HL-60/S4 treated with phorbol 12-myristate 13-acetate at 8.2 ng/mL for 4 days and 3 days (cell line): ENCODE data around the gene EPS15.
"Not testable (repeated sequence)": the region's sequence is repeated elsewhere in the genome, so short reads cannot be mapped to it uniquely, and the experiment has no call there.

Experiments used
- in situ Hi-C: fragments of 300-500 bp; cut with MboI; formaldehyde crosslinking; loops from 2 replicates; pipeline ENCODE4 v1.15.0; 2022; ENCODE audit warnings: low sequenced_read_pairs

The EPS15 gene

DNA sequence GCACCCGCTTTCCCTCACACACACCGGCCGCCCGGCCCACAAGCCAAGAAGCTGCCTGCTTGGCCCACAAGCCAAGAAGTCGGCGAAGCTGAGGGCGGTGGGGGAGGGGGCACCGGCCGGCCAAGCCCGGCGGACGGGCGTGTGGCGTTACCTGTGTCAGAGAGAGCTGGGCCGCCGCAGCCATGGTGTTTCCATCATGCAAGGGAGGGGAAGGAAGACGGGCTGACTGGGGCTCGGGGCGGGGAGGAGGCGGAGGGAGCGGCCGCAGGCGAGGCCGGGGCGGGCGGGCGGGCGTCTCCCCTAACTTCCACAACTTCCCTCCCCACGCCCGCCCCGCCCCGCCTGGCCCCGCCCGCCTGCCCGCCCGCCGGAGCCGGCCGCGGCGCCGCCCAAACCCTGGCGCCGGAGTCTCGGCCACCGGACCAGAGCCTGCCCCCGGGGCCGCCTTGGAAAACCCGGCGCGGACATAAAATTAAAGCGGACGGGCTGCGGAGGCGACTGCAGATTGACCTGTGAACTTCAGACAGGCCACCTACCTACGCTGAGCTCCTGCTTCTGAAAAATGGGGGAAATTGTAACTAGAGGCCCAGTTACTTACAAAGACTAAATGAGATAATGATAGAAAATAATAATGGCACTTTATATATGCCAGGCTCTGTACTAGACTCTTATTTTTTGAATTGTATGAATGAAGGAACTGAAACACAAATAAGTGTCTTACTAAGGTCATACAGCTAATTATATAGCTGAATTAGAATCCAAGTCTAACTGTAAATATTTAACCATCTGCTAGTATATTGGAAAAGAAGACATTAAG lies at the start of gene EPS15:
Gene EPS15 (minus strand): TSS at position 219 of the 817 bp plus-strand sequence. CDS start 35 bp downstream, at position 184.
- in situ Hi-C loops = no loop called here

DNA sequence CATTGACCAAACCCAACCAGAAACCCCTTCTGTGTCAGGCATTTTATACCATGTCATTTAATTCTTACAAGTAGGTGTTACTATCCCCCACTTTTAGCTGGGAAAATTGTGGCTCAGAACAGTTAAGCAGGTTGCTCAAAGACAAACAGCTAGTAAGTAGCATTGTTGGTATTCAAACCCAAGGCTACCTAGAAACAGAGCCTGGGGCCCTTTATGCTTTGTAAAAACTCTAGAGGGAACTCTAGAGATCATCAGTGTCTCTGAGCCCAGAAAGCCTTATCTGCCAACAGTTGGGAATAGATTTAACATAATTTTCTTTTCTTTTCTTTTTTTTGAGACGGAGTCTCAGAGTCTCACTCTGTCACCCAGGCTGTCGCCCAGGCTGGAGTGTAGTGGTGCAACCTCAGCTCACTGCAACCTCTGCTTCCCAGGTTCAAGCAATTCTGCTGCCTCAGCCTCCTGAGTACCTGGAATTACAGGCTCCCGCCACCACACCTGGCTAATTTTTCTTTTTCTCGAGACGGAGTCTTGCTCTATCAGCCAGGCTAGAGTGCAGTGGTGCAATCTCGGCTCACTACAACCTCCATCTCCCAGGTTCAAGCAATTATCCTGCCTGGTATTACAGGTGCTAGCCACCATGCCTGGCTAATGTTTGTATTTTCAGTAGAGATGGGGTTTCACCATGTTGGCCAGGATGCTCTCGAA lies 49.3 kb upstream of the EPS15 start:
- in situ Hi-C loops = no loop called here

DNA sequence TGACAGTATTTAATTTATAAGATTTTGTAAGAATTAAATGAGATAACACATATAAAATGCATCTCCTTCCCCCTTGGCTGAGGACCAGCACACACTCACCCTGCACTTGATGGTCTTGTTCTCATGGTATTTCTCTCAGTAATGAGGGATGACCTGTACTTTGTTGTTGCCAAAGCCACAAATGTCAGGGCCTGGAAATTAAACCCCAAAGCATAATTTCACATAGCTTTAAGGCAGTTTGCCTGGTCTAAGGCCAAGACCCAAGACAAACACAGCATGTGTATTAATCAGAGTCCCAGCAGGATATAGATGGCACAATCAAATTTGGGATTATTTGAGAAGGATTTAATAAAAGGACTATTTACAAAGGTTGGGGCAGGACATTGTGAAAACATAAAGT lies 48.6 kb upstream of the EPS15 start:
- in situ Hi-C loops = no loop called here

DNA sequence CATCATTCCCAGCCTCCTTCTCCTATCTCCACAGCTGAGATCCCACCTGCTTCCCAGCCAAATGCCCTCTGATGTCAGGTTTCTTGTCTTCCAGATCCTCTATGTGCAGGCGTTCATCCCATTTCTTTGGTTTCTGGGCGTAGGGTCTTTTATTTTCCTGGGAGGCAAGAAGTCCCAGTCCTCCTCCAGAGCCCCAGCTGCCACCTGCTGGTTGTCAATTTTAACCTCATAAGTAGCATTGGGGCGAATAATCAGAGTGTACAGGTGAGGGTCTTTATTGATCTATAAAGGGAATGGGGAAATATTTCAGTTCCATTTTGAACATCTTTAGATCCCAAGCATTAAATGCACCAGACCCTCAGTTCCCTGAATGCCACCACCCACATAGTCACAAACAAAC lies 47.2 kb upstream of the EPS15 start:
- in situ Hi-C loops = no loop called here

DNA sequence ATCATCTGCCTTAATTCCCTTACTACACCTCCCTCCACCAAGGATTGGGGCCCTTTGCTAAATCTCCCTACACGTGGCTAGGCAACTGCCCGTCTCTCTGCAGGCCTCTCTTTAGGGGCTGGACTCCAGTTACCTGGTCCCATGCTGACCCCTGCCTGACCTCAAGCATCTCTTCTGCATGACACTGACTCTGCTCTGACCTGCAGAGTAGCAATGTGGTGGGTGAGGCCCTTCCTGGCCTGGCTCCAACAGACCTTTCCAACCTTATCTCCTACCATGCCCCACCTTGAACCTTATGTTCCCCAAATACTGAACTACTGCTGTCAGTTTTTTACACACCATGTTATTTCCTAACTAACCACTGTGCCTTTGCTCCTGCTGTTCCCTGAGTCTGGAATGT lies 45.9 kb upstream of the EPS15 start:
- in situ Hi-C loops = no loop called here

DNA sequence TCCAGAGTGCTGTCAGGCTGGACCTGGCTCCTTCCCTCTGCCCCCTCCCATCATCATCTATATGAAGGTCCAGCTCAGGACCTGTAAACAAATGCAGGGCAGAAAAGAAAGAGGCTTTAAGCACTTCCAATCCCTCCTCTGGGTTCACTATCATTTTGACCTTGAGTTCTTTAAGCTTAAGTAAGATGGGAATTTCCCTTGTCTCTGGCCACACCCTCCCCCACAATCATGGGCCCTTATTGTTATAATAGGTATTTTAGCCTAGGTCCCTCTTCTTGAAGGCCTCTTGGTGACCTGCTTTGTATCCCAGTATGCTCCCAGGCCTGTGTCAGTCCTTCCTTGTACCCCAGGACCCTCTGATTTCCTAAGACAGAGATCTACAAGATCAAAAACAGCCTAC lies 45.1 kb upstream of the EPS15 start:
- in situ Hi-C loops = no loop called here

DNA sequence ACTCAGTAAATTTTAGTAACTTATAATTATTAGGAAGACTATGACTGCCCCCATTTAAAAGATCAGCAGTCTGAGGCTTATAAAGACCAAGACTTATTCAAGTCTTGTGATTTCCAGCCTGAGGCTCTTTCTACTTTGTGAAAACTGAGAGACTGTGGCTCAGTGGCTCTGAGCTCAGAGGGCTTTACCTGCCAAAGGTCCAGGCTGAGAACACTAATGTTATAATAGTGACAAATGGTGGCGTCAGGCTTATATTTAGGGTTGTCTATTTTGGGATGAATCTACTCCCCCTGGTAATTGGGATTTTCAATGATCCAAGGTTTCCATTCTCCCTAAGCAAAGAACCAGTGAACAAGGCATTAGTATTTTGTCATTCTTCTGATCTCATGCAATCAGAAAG lies 42.6 kb upstream of the EPS15 start:
- in situ Hi-C loops = no loop called here

DNA sequence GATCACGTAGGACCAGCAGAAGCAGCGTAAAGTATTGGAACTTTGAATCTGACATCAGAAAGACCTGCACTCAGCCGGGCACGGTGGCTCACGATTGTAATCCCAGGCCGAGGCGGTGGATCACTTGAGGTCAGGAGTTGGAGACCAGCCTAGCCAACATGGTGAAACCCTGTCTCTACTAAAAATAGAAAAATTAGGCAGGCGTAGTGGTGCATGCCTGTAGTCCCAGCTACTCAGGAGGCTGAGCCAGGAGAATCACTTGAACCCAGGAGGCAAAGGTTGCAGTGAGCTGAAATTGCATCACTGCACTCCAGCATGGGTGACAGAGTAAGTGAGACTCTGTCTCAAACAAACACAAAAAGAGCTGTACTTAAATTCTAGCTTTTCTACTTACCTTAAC lies 41.8 kb upstream of the EPS15 start:
- in situ Hi-C loops = not testable (repeated sequence)

DNA sequence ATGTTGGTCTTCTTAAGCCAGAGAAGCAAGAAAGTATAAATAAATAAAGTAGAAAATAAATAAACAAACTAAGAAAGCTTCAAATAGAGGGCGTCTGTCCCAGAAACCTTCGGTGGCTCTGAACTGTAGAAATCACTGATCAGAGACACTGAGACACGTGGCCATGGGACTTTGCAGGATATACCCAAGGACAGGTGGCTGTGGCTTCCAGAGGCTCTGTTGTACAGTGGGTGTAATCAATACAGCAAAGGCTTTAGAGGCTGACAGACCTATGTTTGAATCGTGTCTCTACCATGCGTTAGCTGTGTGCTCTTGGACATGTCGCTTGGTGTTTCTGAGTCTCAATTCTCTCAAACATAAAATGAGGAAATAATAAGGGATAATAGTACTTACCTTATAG lies 41.0 kb upstream of the EPS15 start:
- in situ Hi-C loops = no loop called here

DNA sequence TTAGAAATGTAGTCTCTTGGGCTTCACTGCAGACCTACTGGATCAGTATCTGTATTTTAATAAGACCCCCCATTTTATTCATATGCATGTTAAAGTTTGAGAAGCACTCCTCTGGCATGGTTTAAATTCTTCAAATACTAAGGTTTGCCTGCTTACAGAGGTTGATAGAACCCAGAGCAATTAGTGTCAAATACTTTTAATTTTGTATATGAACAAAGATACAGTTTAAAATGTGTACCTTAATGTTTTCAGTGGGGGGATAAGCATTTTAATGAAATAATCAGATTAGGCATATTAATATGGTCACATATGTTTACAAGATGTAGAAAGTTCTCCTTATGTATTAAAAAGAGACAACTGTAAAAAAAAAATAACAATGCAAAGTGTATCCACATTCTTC lies 40.4 kb upstream of the EPS15 start:
- in situ Hi-C loops = no loop called here

DNA sequence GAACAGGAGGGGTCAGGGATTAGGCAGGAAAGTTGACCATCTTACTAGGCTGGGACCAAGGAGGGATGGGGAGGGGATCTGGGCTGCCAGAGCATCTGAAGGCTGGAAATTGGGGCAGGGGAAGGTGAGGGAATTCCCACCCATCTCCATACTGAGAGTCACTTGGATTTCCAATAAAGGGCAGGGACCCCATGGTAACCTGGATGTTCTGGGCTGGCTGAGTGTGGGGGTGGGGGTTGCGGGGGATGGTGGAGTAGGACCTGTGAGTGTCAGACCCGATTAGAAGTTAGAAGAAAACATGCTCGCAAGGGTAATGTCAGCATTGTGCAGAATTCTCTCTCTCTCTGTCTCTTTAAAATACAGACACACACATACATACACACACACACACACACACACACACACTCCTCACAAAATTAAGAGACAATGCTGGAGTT lies 40.0 kb upstream of the EPS15 start:
- in situ Hi-C loops = no loop called here

DNA sequence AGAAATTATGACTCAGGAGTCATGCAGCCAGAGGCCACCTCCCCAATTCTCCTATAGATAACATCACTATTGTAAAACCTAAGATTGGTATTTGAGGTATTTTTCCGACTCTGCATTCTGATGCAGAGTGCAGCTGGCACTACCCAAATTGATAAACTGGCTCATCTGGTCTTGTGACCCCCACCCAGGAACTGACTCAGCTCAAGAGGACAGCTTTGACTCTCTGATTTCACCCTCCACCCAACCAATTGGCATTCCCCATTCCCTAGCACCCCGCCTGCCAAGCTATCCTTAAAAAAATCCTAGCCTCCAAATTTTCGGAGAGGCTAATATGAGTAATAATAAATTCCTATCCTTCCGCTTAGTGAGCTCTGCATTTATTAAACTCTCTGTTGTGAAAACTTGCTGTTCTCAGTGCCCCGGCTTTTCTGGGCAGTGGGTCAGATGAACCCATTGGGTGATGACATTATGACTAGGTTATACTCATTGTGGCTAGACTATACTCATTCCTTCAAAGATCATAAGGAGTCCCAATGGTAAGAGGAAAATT lies 39.4 kb upstream of the EPS15 start:
- in situ Hi-C loops = no loop called here

DNA sequence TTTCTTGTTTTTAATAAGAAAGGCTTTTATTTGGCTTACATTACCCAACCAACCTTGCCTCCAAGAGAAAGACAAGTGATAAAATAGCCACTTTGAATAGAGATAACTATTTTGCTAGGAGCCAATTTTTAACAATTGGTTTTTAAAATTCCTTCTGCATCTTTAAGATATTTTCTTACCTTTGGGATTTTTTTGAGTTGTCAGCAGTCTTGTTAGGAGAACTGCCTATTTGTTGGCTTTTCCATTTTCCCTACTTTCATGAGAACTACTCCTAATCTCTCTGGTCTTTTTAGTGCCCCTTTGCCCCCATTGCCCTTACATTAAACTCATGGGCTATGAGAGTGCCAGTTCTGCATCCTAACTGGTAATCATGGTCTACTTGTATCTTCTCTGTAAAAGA lies 38.1 kb upstream of the EPS15 start:
- in situ Hi-C loops = no loop called here

DNA sequence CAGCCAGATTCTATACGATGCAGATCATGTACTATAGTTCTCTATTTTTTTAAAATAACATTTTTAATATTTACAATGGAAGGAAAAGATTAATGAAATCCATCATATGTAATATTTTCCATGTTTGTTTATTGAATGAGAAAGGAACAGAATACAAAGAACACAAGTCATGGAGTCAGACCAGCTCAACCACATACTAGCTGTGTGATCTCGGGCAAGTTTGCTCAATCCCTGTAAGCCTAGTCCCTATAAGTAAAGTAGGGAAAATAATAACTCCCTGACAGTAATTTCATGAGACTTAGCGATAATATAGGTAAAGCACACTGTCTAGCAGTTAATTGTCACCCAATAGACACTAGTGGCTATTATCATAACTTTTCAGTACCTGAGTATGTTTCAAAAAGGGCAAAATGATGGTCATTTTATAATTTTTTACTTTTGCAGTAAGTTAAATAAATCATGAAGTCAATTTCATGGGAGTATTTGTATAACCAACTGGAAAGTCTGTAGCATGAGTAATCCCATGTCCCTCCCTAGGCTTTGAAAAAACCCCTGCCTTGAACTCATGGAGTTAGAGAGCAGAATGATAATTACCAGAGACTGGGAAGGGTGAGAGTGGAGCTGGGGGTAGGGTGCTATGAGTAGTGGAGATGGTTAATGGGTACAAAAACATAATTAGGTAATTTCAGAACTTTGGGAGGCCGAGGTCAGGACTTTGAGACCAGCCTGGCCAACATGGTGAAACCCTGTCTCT lies 37.0 kb upstream of the EPS15 start:
- in situ Hi-C loops = no loop called here

DNA sequence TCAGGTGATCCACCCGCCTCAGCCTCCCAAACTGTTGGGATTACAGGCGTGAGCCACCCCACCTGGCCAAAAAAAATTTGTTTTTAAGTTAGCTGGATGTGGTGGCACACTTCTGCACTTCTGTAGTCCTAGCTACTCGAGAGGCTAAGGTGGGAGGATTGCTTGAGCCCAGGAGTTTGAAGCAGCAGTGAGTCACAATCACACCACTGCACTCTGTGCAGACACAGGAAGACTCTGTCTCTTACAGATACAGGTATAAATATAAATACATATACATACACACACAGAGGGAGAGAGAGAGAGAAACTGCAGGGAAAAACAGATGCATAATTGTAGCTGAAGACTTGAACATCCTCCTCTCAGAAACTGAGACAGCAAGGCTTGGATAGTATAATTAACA lies 34.8 kb upstream of the EPS15 start:
- in situ Hi-C loops = no loop called here

DNA sequence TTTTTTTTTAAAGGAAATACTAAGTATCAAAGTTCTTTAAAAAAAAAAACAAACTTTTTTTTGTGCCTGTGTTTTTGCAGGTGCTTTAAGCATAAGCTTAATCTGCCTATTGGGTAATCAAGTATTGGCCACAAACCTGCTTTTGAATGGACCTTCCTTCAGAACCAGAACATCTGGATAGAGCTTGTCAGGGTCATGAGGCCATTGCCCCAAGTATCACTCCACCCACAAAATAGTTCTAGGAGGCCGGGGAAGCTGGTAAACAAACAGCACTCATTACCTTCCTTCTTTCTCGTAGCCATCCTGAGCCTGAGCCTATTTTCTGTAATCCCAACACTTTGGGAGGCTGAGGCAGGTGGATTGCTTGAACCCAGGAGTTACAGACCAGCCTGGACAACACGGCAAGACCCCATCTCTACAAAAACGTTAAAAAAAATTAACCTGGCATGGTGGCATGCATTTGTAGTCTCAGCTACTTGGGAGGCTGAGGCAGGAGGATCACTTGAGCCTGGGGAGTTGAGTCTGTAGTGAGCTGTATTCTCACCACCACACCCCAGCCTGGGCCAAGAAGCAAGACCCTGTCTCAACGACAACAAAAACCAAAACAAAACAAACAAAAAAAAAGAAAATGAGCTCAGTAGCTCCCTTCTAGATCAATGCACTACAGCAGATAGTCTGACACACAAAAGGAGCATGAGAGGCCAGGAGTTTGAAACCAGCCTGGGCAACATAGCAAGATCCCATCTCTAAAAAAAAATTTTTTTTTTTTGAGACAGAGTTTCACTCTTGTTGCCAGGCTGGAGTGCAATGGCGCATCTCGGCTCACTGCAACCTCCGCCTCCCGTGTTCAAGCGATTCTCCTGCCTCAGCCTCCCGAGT lies 34.1 kb upstream of the EPS15 start:
- in situ Hi-C loops = no loop called here

DNA sequence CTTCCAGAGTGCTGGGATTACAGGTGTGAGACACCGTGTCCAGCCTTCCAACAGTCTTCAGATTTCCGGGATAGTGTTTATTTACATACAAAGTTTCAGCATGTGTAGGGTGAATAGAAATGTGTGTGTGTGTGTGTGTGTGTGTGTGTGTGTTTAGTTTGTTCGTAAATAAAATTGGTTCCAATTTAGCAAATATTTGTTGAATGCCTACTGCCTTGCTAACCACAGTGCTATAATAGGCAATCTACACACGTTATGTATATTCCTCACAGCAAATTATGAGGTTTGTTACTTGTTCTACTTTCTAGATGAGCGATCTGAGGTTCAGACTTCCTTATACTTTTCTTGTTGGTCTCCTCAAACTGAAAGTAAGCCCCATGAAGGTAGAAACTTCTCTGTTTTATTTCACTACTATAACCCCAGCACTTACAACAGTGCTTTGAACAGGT lies 32.8 kb upstream of the EPS15 start:
- in situ Hi-C loops = no loop called here

DNA sequence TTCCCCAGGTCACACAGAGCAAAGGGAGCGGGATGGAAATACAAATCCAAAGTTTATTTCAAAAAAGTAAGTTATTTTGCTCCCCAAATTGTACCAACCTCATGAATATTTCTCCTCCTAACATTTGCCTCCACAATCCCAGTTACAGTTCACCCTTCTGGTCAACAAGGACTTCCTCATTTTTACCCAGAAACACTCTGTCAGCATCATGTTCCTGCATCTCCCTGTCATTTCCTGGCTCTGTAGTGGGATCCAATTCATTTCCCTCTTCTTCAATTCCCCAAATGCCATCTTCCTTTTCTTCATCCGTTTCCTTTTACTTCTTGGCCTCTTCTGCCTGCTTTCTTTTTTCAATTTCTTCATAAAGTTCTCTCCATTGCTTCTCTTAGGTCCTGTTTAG lies 32.0 kb upstream of the EPS15 start:
- in situ Hi-C loops = no loop called here

DNA sequence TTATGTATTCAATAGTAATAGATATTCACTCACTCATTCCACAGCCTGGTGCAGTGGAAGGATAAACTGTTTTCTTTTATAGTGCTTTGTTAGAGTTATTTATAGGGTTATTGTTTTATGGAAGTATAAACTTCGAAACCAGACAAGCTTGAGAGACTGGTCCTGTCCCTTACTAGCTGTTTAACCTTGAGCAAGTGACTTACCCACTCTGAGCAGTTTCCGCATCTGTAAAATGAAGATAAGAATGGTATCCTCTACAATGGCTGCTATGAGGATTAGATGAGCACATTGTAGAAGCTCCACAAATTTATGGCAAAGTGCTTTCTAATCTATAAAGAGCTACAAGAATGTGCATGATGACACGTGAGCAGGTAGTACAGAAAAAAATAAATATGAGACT lies 30.8 kb upstream of the EPS15 start:
- in situ Hi-C loops = no loop called here

DNA sequence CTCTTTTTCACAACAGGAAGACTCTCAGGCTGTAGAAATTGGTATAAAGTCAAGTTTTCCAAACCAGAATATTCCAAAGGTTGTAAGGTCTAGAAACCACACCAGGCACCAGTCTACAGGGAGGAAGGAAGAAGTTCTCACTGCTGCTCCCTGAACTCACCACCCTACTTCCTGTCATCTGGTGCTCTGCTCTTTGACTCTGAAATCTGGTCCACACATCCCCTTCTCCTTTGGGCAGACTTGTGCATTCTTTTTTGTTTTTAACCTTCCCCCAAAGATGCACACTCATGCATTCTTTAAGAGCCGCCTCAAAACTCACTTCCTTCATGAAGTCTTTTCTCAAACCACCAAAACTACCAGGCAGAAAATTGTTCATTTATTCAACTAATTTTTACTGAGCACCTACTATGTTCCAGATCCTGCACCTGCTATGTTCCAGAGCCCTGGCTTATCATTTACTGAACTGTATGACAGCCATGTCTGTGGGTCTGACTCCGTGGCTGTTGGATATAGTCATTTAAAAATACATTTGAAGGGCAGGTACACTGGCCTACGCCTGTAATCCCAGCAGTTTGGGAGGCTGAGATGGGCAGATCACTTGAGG lies 30.1 kb upstream of the EPS15 start:
- in situ Hi-C loops = no loop called here
